Hepatic stellate cell (primary cell): ENCODE data around the gene PAK4.

Experiments
- DNase-seq: peaks from one replicate; pipeline ENCODE4 v3.0.0; 2011; ENCODE audit warnings: low spot score

The PAK4 gene

DNA sequence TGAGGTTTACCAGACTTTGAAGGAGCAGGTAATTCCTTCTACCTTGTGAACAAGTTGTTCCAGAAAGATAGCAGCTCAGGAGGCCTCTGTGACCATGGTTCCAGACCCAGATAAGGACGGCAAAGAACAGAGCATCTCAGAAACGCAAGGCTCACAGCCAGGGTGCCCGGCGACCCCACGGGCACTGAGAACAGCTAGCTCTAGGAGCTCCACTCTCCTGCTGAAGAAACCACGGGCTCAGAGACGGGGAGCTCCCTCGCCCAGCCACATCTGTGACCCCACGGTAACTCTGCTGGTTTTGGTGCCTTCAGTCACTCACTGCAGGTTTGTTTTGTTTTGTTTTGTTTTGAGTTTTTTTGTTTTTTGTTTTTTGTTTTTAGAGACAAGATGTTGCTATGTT is 55.2 kb downstream of the PAK4 start:
- no peak for DNase-seq

GRCh38 chr19:39181500-39182173 is 56.1 kb downstream of the PAK4 start:
- DNase-seq: no peak

GRCh38 chr19:39182174-39182505 is 56.6 kb downstream of the PAK4 start:
- DNase-seq: no peak

DNA sequence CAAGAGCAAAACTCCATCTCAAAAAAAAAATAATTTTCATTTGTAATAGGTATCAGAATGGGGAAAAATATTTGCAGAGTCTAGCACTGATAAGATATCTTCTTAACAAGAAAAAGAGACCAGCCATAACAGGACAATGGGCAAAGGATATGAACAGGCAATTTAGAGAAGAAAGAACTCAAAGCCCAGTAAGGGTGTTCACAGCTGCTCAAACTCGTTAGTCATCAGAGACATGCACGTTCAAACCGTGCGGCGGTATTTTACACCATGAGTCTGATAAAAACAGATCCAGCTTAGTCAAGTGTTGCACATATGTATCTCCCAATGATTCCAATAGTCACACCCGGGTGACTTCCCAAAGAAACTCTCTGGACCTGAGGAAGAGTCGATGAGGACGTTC is 57.5 kb downstream of the PAK4 start:
- DNase-seq: no peak

DNA sequence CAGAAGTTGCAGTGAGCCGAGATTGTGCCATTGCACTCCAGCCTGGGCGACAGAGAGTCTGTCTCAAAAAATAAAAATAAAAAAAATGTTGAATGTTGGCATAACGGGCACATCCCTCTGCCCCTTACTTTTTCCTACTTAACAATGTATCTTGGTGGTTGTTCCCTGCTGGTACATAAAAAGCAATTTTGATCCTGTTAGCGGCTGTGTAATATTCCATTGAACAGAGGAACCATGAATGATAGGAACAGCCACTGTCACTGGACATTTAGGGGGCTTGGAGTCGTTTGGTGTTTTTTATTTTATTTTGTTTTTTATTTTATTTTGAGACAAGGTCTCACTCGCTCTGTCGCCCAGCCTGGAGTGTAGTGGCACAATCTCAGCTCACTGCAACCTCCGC is 60.8 kb downstream of the PAK4 start:
- no peak for DNase-seq

DNA sequence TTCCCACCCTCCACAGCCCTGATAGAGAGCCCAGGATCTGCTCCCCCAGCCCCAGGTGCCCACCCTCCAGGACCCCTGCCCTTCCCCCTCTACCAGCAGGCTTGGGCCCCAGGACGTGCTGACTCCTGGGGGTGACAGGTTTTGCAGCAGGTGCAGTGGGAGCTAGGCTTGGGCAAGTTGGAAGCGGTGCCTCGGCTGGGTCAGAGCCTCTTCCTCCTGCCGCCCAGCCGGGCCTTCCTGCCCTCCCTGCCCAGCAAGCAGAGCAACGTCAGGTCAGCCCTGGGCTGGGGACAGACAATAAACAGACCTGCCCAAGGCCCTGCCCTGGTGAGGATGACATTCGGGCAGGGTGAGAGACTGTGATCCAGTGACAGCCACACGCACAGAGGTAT is 62.0 kb downstream of the PAK4 start:
- no peak for DNase-seq

DNA sequence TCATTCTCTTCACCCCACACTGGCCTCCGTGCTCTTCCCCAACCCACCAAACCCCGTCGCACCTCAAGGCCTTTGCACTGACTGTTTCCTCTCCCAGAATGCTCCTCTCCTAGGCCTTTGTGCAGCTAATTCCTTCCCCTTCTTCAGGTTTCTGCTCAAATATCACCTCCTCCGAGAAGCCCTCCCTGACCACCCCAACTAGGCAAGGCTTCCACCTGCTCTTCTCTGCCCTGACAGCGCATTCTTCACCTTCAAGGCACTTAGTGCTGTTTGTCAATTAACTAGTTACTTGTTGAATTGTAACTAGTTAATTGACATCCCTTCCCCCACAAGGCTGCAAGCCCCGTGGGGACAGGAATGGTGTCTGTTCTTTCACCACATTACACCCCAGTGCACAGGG is 63.4 kb downstream of the PAK4 start:
- no peak for DNase-seq

DNA sequence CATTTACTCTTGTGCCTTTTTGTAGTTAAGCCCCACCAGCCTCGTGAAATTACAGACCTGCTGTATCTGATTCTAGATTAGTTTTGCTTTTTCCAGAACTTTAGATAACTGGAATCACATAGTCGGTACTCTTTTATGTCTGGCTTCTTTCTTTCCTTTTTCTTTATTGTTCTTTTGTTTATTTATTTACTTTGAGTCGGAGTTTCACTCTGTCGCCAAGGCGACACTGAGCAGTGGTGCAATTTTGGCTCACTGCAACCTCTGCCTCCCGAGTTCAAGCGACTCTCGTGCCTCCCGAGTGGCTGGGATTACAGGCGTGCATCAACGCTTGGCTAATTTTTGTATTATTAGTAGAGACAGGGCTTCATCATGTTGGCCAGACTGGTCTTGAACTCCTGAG is 65.2 kb downstream of the PAK4 start:
- DNase-seq: no peak

DNA sequence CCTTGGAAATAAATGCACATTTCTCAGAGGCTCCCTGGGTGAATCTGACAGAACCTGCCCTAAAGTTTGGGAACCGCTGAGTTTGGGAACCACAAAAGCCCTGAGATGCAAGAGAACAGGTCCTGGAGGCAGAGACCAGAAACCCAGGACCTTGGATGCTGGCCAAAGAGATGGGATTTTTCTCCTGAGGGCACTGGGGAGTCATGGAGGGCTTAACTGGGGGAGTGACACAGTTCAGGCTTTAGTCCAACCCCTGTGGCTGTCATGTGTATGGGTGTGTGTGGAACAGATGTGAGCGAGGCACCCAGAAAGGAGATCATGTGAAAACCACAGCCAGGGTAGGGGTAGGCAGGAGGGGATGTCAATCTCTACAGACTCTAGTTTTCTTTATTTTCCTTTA is 67.3 kb downstream of the PAK4 start:
- no peak for DNase-seq

GRCh38 chr19:39193803-39194202 is 68.2 kb downstream of the PAK4 start:
- DNase-seq: no peak

GRCh38 chr19:39194832-39195542 is 69.4 kb downstream of the PAK4 start:
- DNase-seq: no peak

DNA sequence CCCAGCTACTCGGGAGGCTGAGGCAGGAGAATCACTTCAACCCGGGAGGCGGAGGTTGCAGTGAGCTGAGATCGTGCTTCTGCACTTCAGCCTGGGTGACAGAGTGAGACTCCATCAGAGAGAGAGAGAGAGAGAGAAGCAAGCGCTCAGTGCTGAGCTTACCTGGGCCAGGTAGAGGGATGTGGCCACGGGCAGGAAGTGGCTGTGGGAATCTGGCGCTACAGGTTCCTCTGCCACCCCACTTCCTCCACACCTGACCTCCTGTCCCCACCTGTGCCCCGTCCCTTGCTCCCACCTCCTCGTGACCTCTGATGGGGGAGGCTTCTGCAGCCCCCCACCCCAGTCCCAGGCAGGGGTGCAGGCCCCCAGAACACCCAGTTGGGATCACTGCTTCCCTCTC is 70.2 kb downstream of the PAK4 start:
- no peak for DNase-seq

- DNase-seq: no peak
These were observed 70.7 kb downstream of the PAK4 start for GRCh38 chr19:39196320-39196719.

GRCh38 chr19:39196860-39197562 is 71.4 kb downstream of the PAK4 start, which contains the start of gene NCCRP1:
NCCRP1 (plus strand) TSS chr19:39196964; CDS start chr19:39196983, 19 bp downstream.
- no peak for DNase-seq

DNA sequence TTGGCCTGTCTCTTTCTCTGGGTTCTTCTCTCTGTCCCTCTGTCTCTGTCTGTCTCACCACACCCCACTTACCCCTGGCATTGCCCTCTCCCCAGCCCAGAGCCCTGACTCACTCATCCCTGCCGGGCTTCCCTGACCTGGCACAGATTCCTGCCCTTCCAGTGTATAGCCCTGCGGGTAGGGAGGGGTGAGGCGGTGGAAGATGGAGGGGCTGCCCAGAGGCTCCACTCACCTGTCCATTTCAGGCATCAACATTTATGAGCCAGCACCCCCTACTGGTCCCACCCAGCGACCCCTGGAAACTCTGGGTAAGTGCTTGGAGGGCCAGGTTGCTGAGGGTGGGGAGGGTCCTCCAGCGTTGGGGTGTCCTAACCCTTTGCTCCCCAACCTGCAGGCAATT is 72.2 kb downstream of the PAK4 start:
- no peak for DNase-seq

DNA sequence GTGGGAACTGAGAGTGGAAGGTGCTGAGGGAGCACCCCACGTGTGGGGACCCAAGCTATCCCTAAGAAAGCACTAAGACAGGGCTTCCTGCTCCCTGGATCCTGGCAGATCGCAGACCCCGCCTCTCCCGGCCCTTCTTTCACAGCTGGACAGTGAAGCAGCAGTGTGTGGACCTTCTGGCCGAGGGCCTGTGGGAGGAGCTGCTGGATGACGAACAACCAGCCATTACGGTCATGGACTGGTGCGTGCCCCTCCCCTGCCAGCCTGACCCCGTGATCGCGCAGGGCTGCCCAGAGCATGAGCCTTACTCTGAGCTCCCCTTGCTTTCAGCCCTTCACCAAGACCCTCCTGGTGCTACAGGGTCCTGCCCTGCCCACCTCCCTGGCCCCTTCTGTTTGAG is 73.4 kb downstream of the PAK4 start:
- peak; percentile 62 for DNase-seq

GRCh38 chr19:39200066-39200802 is 74.6 kb downstream of the PAK4 start:
- DNase-seq: no peak

- no peak for DNase-seq
These were observed 75.2 kb downstream of the PAK4 start for GRCh38 chr19:39200803-39201115.

GRCh38 chr19:39202998-39203355 is 77.4 kb downstream of the PAK4 start:
- DNase-seq: no peak

DNA sequence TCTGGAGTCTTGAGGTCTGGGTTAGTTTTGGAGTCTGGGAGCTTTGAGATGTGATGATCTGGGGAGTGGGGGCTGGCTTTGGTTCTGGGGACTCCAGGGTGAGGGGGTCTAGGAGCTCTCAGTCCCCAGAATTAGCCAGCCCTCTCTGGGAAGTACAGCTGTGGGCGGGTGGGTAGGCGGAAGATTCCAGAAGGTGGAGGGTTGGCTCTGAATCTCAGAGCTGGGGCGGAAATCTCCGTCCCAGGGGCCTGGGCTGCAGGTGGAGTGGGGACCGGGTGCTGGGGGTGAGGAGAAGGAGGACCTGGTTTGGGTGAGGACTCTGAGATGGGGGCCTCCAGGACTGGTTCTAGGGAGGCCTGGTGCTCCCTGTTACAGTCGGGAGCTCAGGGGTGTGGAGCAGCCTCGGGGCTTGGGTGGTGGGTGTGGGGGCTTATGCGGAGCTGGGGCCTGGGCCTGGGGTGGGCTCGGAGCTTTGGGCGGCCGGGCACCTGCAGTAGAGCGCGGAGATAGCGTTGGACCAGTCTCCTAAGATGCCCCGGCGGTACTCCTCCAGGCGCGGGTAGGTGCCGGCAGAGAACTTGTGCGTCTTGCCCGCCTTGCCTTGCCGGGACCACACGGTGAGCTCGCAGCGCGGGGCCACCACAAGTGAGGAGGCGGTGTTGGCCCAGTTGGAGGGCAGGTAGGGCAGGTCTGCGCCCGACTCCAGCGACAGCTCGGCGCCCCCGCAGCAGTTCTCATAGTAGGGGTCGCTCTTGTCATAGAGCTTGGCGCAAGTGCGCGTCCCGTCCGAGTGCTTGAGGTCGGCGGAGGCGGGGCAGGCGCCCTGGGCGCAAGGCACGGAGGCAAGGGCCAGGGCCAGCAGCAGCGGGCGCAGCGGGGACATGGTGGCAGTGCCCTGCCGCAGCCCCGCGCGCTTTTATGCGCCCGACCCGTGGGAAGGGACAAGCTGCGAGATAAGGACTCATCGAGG is 78.1 kb downstream of the PAK4 start, which contains the start of gene SYCN:
SYCN (minus strand) TSS at position 892 of the 970 bp plus-strand sequence; CDS start at position 883, 9 bp downstream.
- DNase-seq: no peak

GRCh38 chr19:39205449-39205764 is 79.8 kb downstream of the PAK4 start:
- DNase-seq: no peak

DNA sequence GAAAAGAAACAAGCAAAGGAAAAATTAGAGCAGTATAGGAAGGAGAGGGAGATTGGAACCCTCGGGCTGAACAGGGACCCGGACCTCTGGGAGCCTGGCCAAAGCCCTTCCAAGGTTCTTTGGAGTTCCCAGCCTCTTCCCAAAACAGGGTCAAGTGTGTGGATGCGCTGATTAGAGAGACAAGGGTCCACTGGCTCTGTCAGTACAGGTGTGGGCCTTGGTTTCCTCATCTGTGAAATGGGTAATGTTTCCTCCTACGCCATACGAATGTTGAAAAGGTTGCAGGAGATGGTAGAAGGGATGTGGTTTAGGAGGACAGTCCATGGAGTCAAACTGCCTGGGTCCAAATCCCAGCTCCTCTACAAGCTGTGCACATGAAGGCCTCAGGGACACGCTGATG is 80.5 kb downstream of the PAK4 start:
- no peak for DNase-seq
